IMR-90 (cell line): ENCODE results near the gene RPS29. TPM values are rescaled to one million over a fixed set of nuclear protein-coding genes. Genes with fewer than 3 reads are reported as not detected.

Source experiments
- ATAC-seq: fragments of 200-7000 bp; cut with Tn5 transposase; 2 replicates; pipeline ENCODE4 v1.9.1; 2020; ENCODE audit warnings: low read depth, mild to moderate bottlenecking, moderate library complexity
- BruUV-seq: library from RNA; stranded (reverse); fragments of 400-500 nt; replicated peaks from 2 replicates; lab custom pipeline; 2021; lab: Mats Ljungman, UMichigan
- CTCF ChIA-PET: fragments of 300-600 bp; formaldehyde crosslinking; extraction: SDS; loops from one replicate; lab custom pipeline; 2021; ENCODE audit warnings: antibody characterized with exemption; lab: Yijun Ruan, JAX
- POLR2A ChIA-PET: fragments of 300-600 bp; sonication (Branson Sonifier 250); formaldehyde crosslinking; loops from one replicate; lab custom pipeline; 2022; ENCODE audit warnings: antibody characterized with exemption; ENCODE audit not compliant: unreplicated experiment; lab: Charles Lee
- DNase-seq: peaks from one replicate; pipeline ENCODE4 v3.0.0; 2013
- H2AFZ ChIP-seq: replicated peaks from 2 replicates; pipeline ENCODE3; 2013; ENCODE audit warnings: low read length, mild to moderate bottlenecking; ENCODE audit not compliant: poor library complexity
- H2AK5ac ChIP-seq: 2 replicates; pipeline ENCODE4 v1.6.1; 2013; ENCODE audit warnings: low read depth, low read length, inconsistent platforms
- H2AK9ac ChIP-seq: replicated peaks from 2 replicates; pipeline ENCODE3; 2013; ENCODE audit warnings: mild to moderate bottlenecking, low read depth, low read length, moderate library complexity; ENCODE audit not compliant: poor library complexity
- H2BK120ac ChIP-seq: 2 replicates; pipeline ENCODE4 v1.6.1; 2013; ENCODE audit warnings: low read depth, low read length, inconsistent platforms
- H2BK15ac ChIP-seq: 3 replicates; pipeline ENCODE4 v1.6.1; 2013; ENCODE audit warnings: low read depth, low read length, inconsistent platforms
- H2BK20ac ChIP-seq: 2 replicates; pipeline ENCODE4 v1.6.1; 2013; ENCODE audit warnings: low read depth, mild to moderate bottlenecking, inconsistent platforms, low read length, moderate library complexity
- H2BK5ac ChIP-seq: 2 replicates; pipeline ENCODE4 v1.6.1; 2013; ENCODE audit warnings: mild to moderate bottlenecking, low read depth, low read length, inconsistent platforms; ENCODE audit not compliant: poor library complexity, severe bottlenecking
- H3K14ac ChIP-seq: replicated peaks from 2 replicates; pipeline ENCODE4 v1.6.1; 2013; ENCODE audit warnings: low read depth, low read length, inconsistent platforms
- H3K18ac ChIP-seq: 2 replicates; pipeline ENCODE4 v1.6.1; 2013; ENCODE audit warnings: low read depth, low read length, control low read depth
- H3K23ac ChIP-seq: 2 replicates; pipeline ENCODE4 v1.6.1; 2013; ENCODE audit warnings: low read depth, low read length, inconsistent platforms
- H3K27ac ChIP-seq: 2 replicates; pipeline ENCODE4 v1.5.1; 2013; ENCODE audit warnings: mild to moderate bottlenecking, control low read depth, low read length; ENCODE audit not compliant: insufficient read depth
- H3K27me3 ChIP-seq: 2 replicates; pipeline ENCODE4 v1.6.1; 2013; ENCODE audit warnings: low read length; ENCODE audit not compliant: control insufficient read depth, insufficient read depth
- H3K36me3 ChIP-seq: 2 replicates; pipeline ENCODE4 v1.6.1; 2013; ENCODE audit warnings: low read length, mixed read lengths; ENCODE audit not compliant: control insufficient read depth, insufficient read depth
- H3K4ac ChIP-seq: 2 replicates; pipeline ENCODE4 v1.6.1; 2013; ENCODE audit warnings: low read depth, low read length, inconsistent platforms
- H3K4me1 ChIP-seq: 2 replicates; pipeline ENCODE4 v1.6.1; 2013; ENCODE audit warnings: low read length, mixed read lengths; ENCODE audit not compliant: control insufficient read depth, insufficient read depth
- H3K4me2 ChIP-seq: 2 replicates; pipeline ENCODE4 v1.6.1; 2013; ENCODE audit warnings: low read depth, mild to moderate bottlenecking, control low read depth, low read length, moderate library complexity
- H3K4me3 ChIP-seq: 2 replicates; pipeline ENCODE4 v1.5.1; 2013; ENCODE audit warnings: low read depth, mild to moderate bottlenecking, control low read depth, low read length, moderate library complexity; ENCODE audit not compliant: insufficient read depth
- H3K56ac ChIP-seq: 2 replicates; pipeline ENCODE4 v1.6.1; 2013; ENCODE audit warnings: low read length, inconsistent platforms; ENCODE audit not compliant: insufficient read depth; ENCODE audit errors: extremely low read depth
- H3K79me1 ChIP-seq, 2 experiments: 2 replicates each; pipeline ENCODE4 v1.6.1; 2013; ENCODE audit warnings: low read length in 2 of 2, inconsistent platforms in 1 of 2, low read depth in 1 of 2
- H3K9ac ChIP-seq: 2 replicates; pipeline ENCODE4 v1.6.1; 2013; ENCODE audit warnings: low read depth, low read length, control low read depth
- H3K9me1 ChIP-seq: 2 replicates; pipeline ENCODE4 v1.6.1; 2013; ENCODE audit warnings: low read length, inconsistent platforms; ENCODE audit not compliant: insufficient read depth
- H3K9me3 ChIP-seq: 2 replicates; pipeline ENCODE4 v1.6.1; 2013; ENCODE audit warnings: low read length; ENCODE audit not compliant: control insufficient read depth, insufficient read depth
- H4K20me1 ChIP-seq: 2 replicates; pipeline ENCODE4 v1.6.1; 2013; ENCODE audit warnings: low read length, inconsistent platforms; ENCODE audit not compliant: insufficient read depth
- H4K5ac ChIP-seq: 2 replicates; pipeline ENCODE4 v1.6.1; 2013; ENCODE audit warnings: mild to moderate bottlenecking, low read depth, low read length, control low read depth
- H4K8ac ChIP-seq, 2 experiments: 2 replicates each; pipeline ENCODE4 v1.6.1; 2013; ENCODE audit warnings: low read depth in 2 of 2, low read length in 2 of 2, control low read depth in 1 of 2, inconsistent platforms in 1 of 2
- H4K91ac ChIP-seq: 2 replicates; pipeline ENCODE4 v1.6.1; 2013; ENCODE audit warnings: low read depth, low read length, inconsistent platforms; ENCODE audit not compliant: insufficient read depth
- CEBPB ChIP-seq: IDR thresholded peaks from 2 replicates; pipeline ENCODE4 v1.6.1; 2012; ENCODE audit warnings: low read depth, low read length, improper control_type of control experiment
- FOS ChIP-seq: fragments of 150-350 bp; IDR thresholded peaks from 2 replicates; pipeline ENCODE4 v1.6.1; 2016; ENCODE audit warnings: low read depth, low read length
- MAFK ChIP-seq: IDR thresholded peaks from 2 replicates; pipeline ENCODE4 v1.6.1; 2012; ENCODE audit warnings: low read depth, low read length, improper control_type of control experiment
- MAZ ChIP-seq: IDR thresholded peaks from 2 replicates; pipeline ENCODE4 v1.6.1; 2012; ENCODE audit warnings: low read depth, mild to moderate bottlenecking, low read length, improper control_type of control experiment, moderate library complexity, borderline replicate concordance
- POLR2A ChIP-seq: IDR thresholded peaks from 2 replicates; pipeline ENCODE4 v1.6.1; 2012; ENCODE audit warnings: mild to moderate bottlenecking, low read depth, low read length
- RAD21 ChIP-seq: IDR thresholded peaks from 2 replicates; pipeline ENCODE4 v1.6.1; 2012; ENCODE audit warnings: low read length, improper control_type of control experiment
- RFX5 ChIP-seq: IDR thresholded peaks from 2 replicates; pipeline ENCODE4 v1.8.0; 2012; ENCODE audit warnings: low read depth, mild to moderate bottlenecking, low read length, moderate library complexity
- WGBS, 2 experiments: methylation state at CpG; one replicate each; pipeline versions ENCODE4 v1.1.5 to v1.1.7; 2013; ENCODE audit warnings: missing lambda C conversion rate in 2 of 2; ENCODE audit not compliant: insufficient read length in 1 of 2; ENCODE audit errors: extremely low coverage in 2 of 2; 5-methylcytosine and 5-hydroxymethylcytosine counted together
- dilution Hi-C: fragments of 300-500 bp; cut with HindIII; formaldehyde crosslinking; loops from one replicate; pipeline ENCODE4 v1.14.3; 2018; ENCODE audit warnings: low sequenced_read_pairs; ENCODE audit not compliant: unreplicated experiment
- in situ Hi-C: fragments of 300-500 bp; cut with MboI; formaldehyde crosslinking; loops from 3 replicates; pipeline ENCODE4 v1.14.3; 2019; ENCODE audit warnings: low sequenced_read_pairs, inconsistent platforms, mixed read lengths
- intact Hi-C: fragments of 100-400 bp; cut with micrococcal nuclease; formaldehyde crosslinking; loops from 2 replicates; pipeline ENCODE4 v1.10.0; 2022
- polyA plus RNA-seq, 3 experiments: library from polyadenylated mRNA; depleted of rRNA; stranded (reverse); fragments of >200 nt; gene quantifications; 2 replicates each; pipeline ENCODE4 v1.2.3, GENCODE V29; 2012; ENCODE audit warnings: low replicate concordance in 1 of 3
- total RNA-seq: library from RNA; depleted of rRNA; stranded (reverse); fragments of >200 nt; gene quantifications from 2 replicates; pipeline ENCODE4 v1.2.3, GENCODE V29; 2012
- TF ChIP-seq, protein P1 (sequence below): fragments of 150-350 bp; IDR thresholded peaks from 2 replicates; pipeline ENCODE4 v1.6.1; 2016; ENCODE audit warnings: low read depth, mild to moderate bottlenecking, low read length, moderate library complexity, borderline replicate concordance
- TF ChIP-seq, protein P2 (sequence below): fragments of 150-350 bp; IDR thresholded peaks from 2 replicates; pipeline ENCODE4 v1.6.1; 2017; ENCODE audit warnings: mild to moderate bottlenecking, antibody characterized with exemption, low read length, low read depth
- TF ChIP-seq, protein P3 (sequence below): conservative IDR thresholded peaks from 2 replicates; pipeline ENCODE4 v1.5.1; 2012; ENCODE audit warnings: mild to moderate bottlenecking, low read depth, low read length, improper control_type of control experiment

The RPS29 gene
- total and polyA plus RNA-seq, 2 of the 4 experiments (the other 2 are of a cell fraction) = 318 to 10,393 TPM

DNA sequence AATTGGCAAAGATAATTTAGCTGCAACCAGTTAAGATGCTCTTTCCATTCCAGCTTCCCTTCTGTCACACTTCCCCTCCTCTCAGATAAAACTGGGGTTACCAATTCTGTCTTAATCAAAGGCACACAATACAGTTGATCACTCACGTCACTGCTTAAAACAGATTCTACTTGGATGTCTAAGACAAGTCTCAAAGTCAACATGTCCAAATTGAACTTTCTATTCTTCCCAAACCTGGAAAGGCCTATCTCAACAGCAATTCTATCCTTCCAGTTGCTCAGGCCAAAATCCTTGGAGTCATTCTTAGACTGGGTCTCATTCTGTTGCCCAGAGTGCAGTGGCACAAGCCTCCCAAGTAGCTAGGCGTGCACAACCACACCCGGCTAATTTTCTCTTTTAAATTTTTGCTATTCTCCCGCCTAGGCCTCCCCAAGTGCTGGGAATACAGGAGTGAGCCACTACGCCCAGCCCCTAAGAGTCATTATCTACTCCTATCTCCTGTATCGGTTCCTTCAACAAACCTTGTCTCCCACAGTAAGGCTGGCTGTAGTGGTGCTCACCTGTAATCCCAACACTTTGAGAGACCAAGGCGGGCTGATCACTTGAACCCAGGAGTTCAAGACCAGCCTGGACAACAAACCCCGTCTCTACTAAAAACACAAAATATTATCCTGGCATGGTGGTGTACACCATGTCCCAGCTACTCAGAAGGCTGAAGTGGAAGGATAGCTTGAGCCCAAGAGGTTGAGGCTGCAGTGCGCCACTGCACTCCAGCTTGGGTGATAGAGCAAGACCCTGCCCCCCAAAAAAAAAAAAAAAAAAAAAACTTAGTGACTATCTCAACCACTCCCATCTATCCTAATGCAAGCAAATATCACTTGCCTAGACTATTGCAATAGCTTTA, 4.7 kb downstream of the RPS29 start:
- no peaks in the 10 kb centered on the region for H3K9me3 ChIP-seq
- 100% methylated on average over 2 of the region's 9 CpGs; no CpG with 5 or more reads in 1 of the 2 experiments for WGBS, 2 experiments
- H3K4ac ChIP-seq = no peak overlapping the region
- H3K9me1 ChIP-seq = peaks cover 17% of the 10 kb centered on the region
- H2BK120ac ChIP-seq = no peak overlapping the region
- no peaks in the 10 kb centered on the region for H3K27me3 ChIP-seq
- TF ChIP-seq, protein P1, sequence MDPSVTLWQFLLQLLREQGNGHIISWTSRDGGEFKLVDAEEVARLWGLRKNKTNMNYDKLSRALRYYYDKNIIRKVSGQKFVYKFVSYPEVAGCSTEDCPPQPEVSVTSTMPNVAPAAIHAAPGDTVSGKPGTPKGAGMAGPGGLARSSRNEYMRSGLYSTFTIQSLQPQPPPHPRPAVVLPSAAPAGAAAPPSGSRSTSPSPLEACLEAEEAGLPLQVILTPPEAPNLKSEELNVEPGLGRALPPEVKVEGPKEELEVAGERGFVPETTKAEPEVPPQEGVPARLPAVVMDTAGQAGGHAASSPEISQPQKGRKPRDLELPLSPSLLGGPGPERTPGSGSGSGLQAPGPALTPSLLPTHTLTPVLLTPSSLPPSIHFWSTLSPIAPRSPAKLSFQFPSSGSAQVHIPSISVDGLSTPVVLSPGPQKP = no peak
- TF ChIP-seq, protein P2, sequence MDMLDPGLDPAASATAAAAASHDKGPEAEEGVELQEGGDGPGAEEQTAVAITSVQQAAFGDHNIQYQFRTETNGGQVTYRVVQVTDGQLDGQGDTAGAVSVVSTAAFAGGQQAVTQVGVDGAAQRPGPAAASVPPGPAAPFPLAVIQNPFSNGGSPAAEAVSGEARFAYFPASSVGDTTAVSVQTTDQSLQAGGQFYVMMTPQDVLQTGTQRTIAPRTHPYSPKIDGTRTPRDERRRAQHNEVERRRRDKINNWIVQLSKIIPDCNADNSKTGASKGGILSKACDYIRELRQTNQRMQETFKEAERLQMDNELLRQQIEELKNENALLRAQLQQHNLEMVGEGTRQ = no peak
- TF ChIP-seq RAD21 (no peak), FOS (no peak), MAFK (no peak), CEBPB (no peak), RFX5 (no peak), POLR2A (no peak), MAZ (no peak)
- TF ChIP-seq, protein P3, sequence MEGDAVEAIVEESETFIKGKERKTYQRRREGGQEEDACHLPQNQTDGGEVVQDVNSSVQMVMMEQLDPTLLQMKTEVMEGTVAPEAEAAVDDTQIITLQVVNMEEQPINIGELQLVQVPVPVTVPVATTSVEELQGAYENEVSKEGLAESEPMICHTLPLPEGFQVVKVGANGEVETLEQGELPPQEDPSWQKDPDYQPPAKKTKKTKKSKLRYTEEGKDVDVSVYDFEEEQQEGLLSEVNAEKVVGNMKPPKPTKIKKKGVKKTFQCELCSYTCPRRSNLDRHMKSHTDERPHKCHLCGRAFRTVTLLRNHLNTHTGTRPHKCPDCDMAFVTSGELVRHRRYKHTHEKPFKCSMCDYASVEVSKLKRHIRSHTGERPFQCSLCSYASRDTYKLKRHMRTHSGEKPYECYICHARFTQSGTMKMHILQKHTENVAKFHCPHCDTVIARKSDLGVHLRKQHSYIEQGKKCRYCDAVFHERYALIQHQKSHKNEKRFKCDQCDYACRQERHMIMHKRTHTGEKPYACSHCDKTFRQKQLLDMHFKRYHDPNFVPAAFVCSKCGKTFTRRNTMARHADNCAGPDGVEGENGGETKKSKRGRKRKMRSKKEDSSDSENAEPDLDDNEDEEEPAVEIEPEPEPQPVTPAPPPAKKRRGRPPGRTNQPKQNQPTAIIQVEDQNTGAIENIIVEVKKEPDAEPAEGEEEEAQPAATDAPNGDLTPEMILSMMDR = no peak
- no peak overlapping the region for H4K8ac ChIP-seq
- BruUV-seq = no TSS peak
- CTCF ChIA-PET = no interaction called here
- dilution Hi-C loops (no loop called here), in situ Hi-C loops (no loop called here), intact Hi-C loops (no loop called here)
- peaks cover 6% of the 10 kb centered on the region for H3K4me1 ChIP-seq
- peaks cover 25 to 71% of the 10 kb centered on the region in 2 experiments for H3K79me1 ChIP-seq
- H4K20me1 ChIP-seq = peaks cover 64% of the 10 kb centered on the region
- no peak overlapping the region for H2BK5ac ChIP-seq
- POLR2A ChIA-PET = interaction anchor here (0.6 kb wide), 1 partner anchor 1756 kb away, joined by 3 read pairs; no protein-coding TSS in a partner anchor
- no peak overlapping the region for H2BK15ac ChIP-seq
- H3K36me3 ChIP-seq = peaks cover 26% of the 10 kb centered on the region
- H3K4me3 ChIP-seq = no peak overlapping the region
- no peak overlapping the region for H2AK9ac ChIP-seq
- no peak overlapping the region for H3K4me2 ChIP-seq
- H3K56ac ChIP-seq = no peak overlapping the region
- no peak overlapping the region for H3K27ac ChIP-seq
- no peak overlapping the region for H3K9ac ChIP-seq
- no peak overlapping the region for H2AFZ ChIP-seq
- H2BK20ac ChIP-seq = no peak overlapping the region
- no peak overlapping the region for H4K91ac ChIP-seq
- DNase-seq = no peak
- no peak for ATAC-seq
- no peak overlapping the region for H3K23ac ChIP-seq
- H2AK5ac ChIP-seq = no peak overlapping the region
- H3K14ac ChIP-seq = no peak overlapping the region
- no peak overlapping the region for H3K18ac ChIP-seq
- H4K5ac ChIP-seq = no peak overlapping the region
